Mesodermal cell (in vitro differentiated cells): Measurements from ENCODE around the gene OR2G2.

Experiments
- H3K27ac ChIP-seq: 2 replicates; pipeline ENCODE4 v1.7.0; 2013; ENCODE audit warnings: mild to moderate bottlenecking, low read depth, low read length, moderate library complexity; ENCODE audit not compliant: severe bottlenecking
- H3K36me3 ChIP-seq: 2 replicates; pipeline ENCODE4 v1.7.1; 2013; ENCODE audit warnings: mild to moderate bottlenecking, low read length, moderate library complexity; ENCODE audit not compliant: control insufficient read depth, insufficient read depth
- H3K4me1 ChIP-seq: one replicate; pipeline ENCODE4 v1.7.1; 2013; ENCODE audit warnings: mild to moderate bottlenecking, low read length; ENCODE audit not compliant: insufficient read depth, control insufficient read depth, poor library complexity, severe bottlenecking
- H3K4me3 ChIP-seq: 2 replicates; pipeline ENCODE4 v1.7.0; 2013; ENCODE audit warnings: low read length, control low read depth, mild to moderate bottlenecking; ENCODE audit not compliant: insufficient read depth, poor library complexity, severe bottlenecking; ENCODE audit errors: extremely low read depth
- H3K9me3 ChIP-seq: 2 replicates; pipeline ENCODE4 v1.7.1; 2013; ENCODE audit warnings: mild to moderate bottlenecking, low read length, moderate library complexity; ENCODE audit not compliant: control insufficient read depth
- WGBS, 2 experiments: methylation state at CpG; one replicate each; pipeline ENCODE4 v1.1.5; 2013; ENCODE audit warnings: missing lambda C conversion rate in 2 of 2; ENCODE audit not compliant: insufficient coverage in 2 of 2; 5-methylcytosine and 5-hydroxymethylcytosine counted together

The OR2G2 gene

GRCh38 chr1:247562198-247562597, 26.0 kb upstream of the OR2G2 start:
- no peaks in the 10 kb centered on the region for H3K36me3 ChIP-seq
- no peak overlapping the region for H3K27ac ChIP-seq
- H3K4me1 ChIP-seq: peaks cover 15% of the 10 kb centered on the region
- WGBS, 2 experiments: 86 to 90% methylated on average over 8 to 9 of the region's 9 CpGs
- no peak overlapping the region for H3K4me3 ChIP-seq
- H3K9me3 ChIP-seq: no peaks in the 10 kb centered on the region

- Histone ChIP-seq H3K4me3 (no peak overlapping the region), H3K4me1 (peaks cover 3% of the 10 kb centered on the region), H3K36me3 (no peaks in the 10 kb centered on the region), H3K9me3 (no peaks in the 10 kb centered on the region), H3K27ac (no peak overlapping the region)
- WGBS, 2 experiments: no CpG with 5 or more reads among the region's 1 CpG
These were observed 13.9 kb upstream of the OR2G2 start for GRCh38 chr1:247574236-247574635.

GRCh38 chr1:247574664-247575063, 13.5 kb upstream of the OR2G2 start:
- Histone ChIP-seq H3K4me1 (peaks cover 3% of the 10 kb centered on the region), H3K4me3 (no peak overlapping the region), H3K9me3 (no peaks in the 10 kb centered on the region), H3K27ac (no peak overlapping the region), H3K36me3 (no peaks in the 10 kb centered on the region)

GRCh38 chr1:247576514-247576913, 11.6 kb upstream of the OR2G2 start:
- no peak overlapping the region for H3K27ac ChIP-seq
- WGBS, 2 experiments: 80% methylated on average over 1 of the region's 3 CpGs; no CpG with 5 or more reads in 1 of the 2 experiments
- H3K9me3 ChIP-seq: no peaks in the 10 kb centered on the region
- H3K4me3 ChIP-seq: no peak overlapping the region
- H3K4me1 ChIP-seq: peaks cover 3% of the 10 kb centered on the region
- no peaks in the 10 kb centered on the region for H3K36me3 ChIP-seq

GRCh38 chr1:247578946-247579460, 9.2 kb upstream of the OR2G2 start:
- Histone ChIP-seq H3K36me3 (no peaks in the 10 kb centered on the region), H3K4me3 (no peak overlapping the region), H3K4me1 (no peaks in the 10 kb centered on the region), H3K9me3 (no peaks in the 10 kb centered on the region), H3K27ac (no peak overlapping the region)
- 88 to 93% methylated on average over 4 to 5 of the region's 5 CpGs for WGBS, 2 experiments

- no peak within 1 kb of the TSS for H3K27ac ChIP-seq
- no peaks in the 10 kb centered on the region for H3K36me3 ChIP-seq
- no peaks in the 10 kb centered on the region for H3K4me1 ChIP-seq
- no peaks in the 10 kb centered on the region for H3K9me3 ChIP-seq
- 79 to 83% methylated on average over 1 of the region's 2 CpGs for WGBS, 2 experiments
- no peak within 1 kb of the TSS for H3K4me3 ChIP-seq
These were observed 17.1 kb downstream of the OR2G2 start, which contains the start of gene OR2G3 for GRCh38 chr1:247605286-247605685. Gene OR2G3 (plus strand): TSS chr1:247605586. CDS start chr1:247605586, 0 bp downstream.

- H3K4me3 ChIP-seq: no peak overlapping the region
- H3K36me3 ChIP-seq: no peaks in the 10 kb centered on the region
- WGBS, 2 experiments: 50 to 100% methylated on average over 1 of the region's 1 CpG
- H3K4me1 ChIP-seq: no peaks in the 10 kb centered on the region
- no peaks in the 10 kb centered on the region for H3K9me3 ChIP-seq
- H3K27ac ChIP-seq: no peak overlapping the region
These were observed 25.2 kb downstream of the OR2G2 start for GRCh38 chr1:247613405-247613804.

- Histone ChIP-seq H3K4me1 (no peaks in the 10 kb centered on the region), H3K4me3 (no peak overlapping the region), H3K27ac (no peak overlapping the region), H3K9me3 (no peaks in the 10 kb centered on the region), H3K36me3 (no peaks in the 10 kb centered on the region)
- WGBS, 2 experiments: 81 to 98% methylated on average over 4 of the region's 5 CpGs
These were observed 26.5 kb downstream of the OR2G2 start for GRCh38 chr1:247614625-247615024.

- 41 to 61% methylated on average over 3 of the region's 3 CpGs for WGBS, 2 experiments
- Histone ChIP-seq H3K4me1 (no peaks in the 10 kb centered on the region), H3K27ac (no peak overlapping the region), H3K4me3 (no peak overlapping the region), H3K9me3 (no peaks in the 10 kb centered on the region), H3K36me3 (no peaks in the 10 kb centered on the region)
These were observed 39.8 kb downstream of the OR2G2 start for GRCh38 chr1:247627951-247628350.

GRCh38 chr1:247638011-247638410, 49.9 kb downstream of the OR2G2 start:
- no peaks in the 10 kb centered on the region for H3K4me1 ChIP-seq
- H3K9me3 ChIP-seq: no peaks in the 10 kb centered on the region
- H3K27ac ChIP-seq: no peak overlapping the region
- H3K36me3 ChIP-seq: no peaks in the 10 kb centered on the region
- WGBS, 2 experiments: 72 to 84% methylated on average over 2 of the region's 4 CpGs
- H3K4me3 ChIP-seq: no peak overlapping the region

GRCh38 chr1:247638781-247639180, 50.6 kb downstream of the OR2G2 start:
- Histone ChIP-seq H3K4me3 (no peak overlapping the region), H3K27ac (no peak overlapping the region), H3K9me3 (no peaks in the 10 kb centered on the region), H3K4me1 (no peaks in the 10 kb centered on the region), H3K36me3 (no peaks in the 10 kb centered on the region)
- 83 to 89% methylated on average over 3 of the region's 6 CpGs for WGBS, 2 experiments
